Epithelial cell of prostate (primary cell): ENCODE data around the gene NUDT3.
A peak's percentile ranks its signal among the peaks of the same experiment; 100 is the strongest.
"Not testable (repeated sequence)": the region's sequence is repeated elsewhere in the genome, so short reads cannot be mapped to it uniquely, and the experiment has no call there.

Source experiments
- DNase-seq: peaks from one replicate; pipeline ENCODE4 v3.0.0-alpha.2; 2011; ENCODE audit warnings: low read depth, low spot score
- H3K27ac ChIP-seq: fragments of 450-650 bp; 2 replicates; pipeline ENCODE4 v1.5.1; 2017; ENCODE audit warnings: mild to moderate bottlenecking

The NUDT3 gene

GRCh38 chr6:34269658-34270341, 122.7 kb downstream of the NUDT3 start:
- not testable (repeated sequence) for DNase-seq, H3K27ac ChIP-seq

- not testable (repeated sequence) for DNase-seq, H3K27ac ChIP-seq
Observed at GRCh38 chr6:34269132-34269531, 123.3 kb downstream of the NUDT3 start.

GRCh38 chr6:34267746-34268145, 124.7 kb downstream of the NUDT3 start:
- no peak overlapping the region for H3K27ac ChIP-seq
- no peak for DNase-seq

- DNase-seq, H3K27ac ChIP-seq: not testable (repeated sequence)
Observed at GRCh38 chr6:34263484-34263883, 129.0 kb downstream of the NUDT3 start.

GRCh38 chr6:34260576-34261267, 131.7 kb downstream of the NUDT3 start:
- no peak overlapping the region for H3K27ac ChIP-seq
- DNase-seq = no peak

- no peak overlapping the region for H3K27ac ChIP-seq
- DNase-seq = no peak
Observed at GRCh38 chr6:34259529-34260069, 132.9 kb downstream of the NUDT3 start.

- H3K27ac ChIP-seq, DNase-seq: not testable (repeated sequence)
Observed at GRCh38 chr6:34252395-34252794, 140.1 kb downstream of the NUDT3 start.

- H3K27ac ChIP-seq = peak overlapping the region; percentile 93
- DNase-seq = no peak
Observed at GRCh38 chr6:34249469-34250261, 142.8 kb downstream of the NUDT3 start.

GRCh38 chr6:34248727-34249468, 143.6 kb downstream of the NUDT3 start, which contains the start of gene SMIM29:
Gene SMIM29 (minus strand): TSS chr6:34249006. CDS start chr6:34247791, 1,215 bp downstream.
- peak; percentile 54 for DNase-seq
- peak within 1 kb of the TSS; percentile 93 for H3K27ac ChIP-seq

- H3K27ac ChIP-seq = peak overlapping the region; percentile 93
- DNase-seq = no peak
Observed at GRCh38 chr6:34248198-34248726, 144.2 kb downstream of the NUDT3 start.

GRCh38 chr6:34247481-34248197, 144.8 kb downstream of the NUDT3 start:
- no peak for DNase-seq
- peak overlapping the region; percentile 93 for H3K27ac ChIP-seq

- DNase-seq = no peak
- peak overlapping the region; percentile 93 for H3K27ac ChIP-seq
Observed at GRCh38 chr6:34246563-34247391, 145.7 kb downstream of the NUDT3 start.

- DNase-seq = no peak
- H3K27ac ChIP-seq = peak overlapping the region; percentile 93
Observed at GRCh38 chr6:34246249-34246562, 146.3 kb downstream of the NUDT3 start.

GRCh38 chr6:34245761-34246140, 146.7 kb downstream of the NUDT3 start:
- DNase-seq = not testable (repeated sequence)
- peak overlapping the region; percentile 93 for H3K27ac ChIP-seq

GRCh38 chr6:34245032-34245760, 147.3 kb downstream of the NUDT3 start:
- DNase-seq = not testable (repeated sequence)
- H3K27ac ChIP-seq = peak overlapping the region; percentile 93

- no peak for DNase-seq
Observed at GRCh38 chr6:34243901-34244884, 148.3 kb downstream of the NUDT3 start.

More at GRCh38 chr6:34243901-34244884, 148.3 kb downstream of the NUDT3 start:
- peak overlapping the region; percentile 93 for H3K27ac ChIP-seq
